NCI-H510A treated with DMSO at 0.1 percent for 48 hours (cell line): Measurements from ENCODE around the gene RTP3.

Experiments
- DNase-seq: peaks from one replicate; lab custom pipeline; 2025; lab: John Stamatoyannopoulos, UW

The RTP3 gene

DNA sequence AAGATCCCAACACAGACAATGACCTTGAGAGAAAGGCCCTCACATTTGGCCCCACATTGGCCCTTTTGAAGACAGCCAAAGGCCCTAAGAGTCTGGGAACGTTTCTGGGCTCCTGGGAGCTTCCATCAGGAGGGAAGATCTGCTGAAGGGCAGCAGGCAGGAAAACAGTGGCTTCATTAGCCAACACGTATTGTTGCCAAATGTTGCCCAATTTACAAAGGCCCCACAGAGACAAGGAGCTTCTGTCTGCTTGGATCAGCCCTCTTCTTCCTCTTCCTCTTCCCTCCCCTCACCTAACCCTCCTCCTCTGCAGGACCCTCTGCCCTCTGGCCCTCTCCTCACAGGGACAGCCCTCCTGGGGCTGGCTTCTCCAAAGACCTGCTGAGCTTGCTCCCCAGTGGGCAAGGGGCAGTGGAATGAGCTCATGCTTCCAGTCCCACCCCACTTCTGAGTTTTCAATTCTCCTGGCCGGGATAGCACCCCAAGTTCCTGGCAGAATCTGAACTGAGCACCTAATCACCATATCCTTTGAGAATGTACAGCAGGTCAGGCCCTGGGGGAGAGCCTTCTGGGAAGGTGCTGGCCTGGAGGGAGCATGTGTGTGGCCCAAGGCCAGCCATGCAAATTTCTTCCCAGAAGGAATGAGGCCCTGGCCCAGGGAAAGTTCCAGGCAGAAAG, 28.0 kb upstream of the RTP3 start:
- DNase-seq: no peak

DNA sequence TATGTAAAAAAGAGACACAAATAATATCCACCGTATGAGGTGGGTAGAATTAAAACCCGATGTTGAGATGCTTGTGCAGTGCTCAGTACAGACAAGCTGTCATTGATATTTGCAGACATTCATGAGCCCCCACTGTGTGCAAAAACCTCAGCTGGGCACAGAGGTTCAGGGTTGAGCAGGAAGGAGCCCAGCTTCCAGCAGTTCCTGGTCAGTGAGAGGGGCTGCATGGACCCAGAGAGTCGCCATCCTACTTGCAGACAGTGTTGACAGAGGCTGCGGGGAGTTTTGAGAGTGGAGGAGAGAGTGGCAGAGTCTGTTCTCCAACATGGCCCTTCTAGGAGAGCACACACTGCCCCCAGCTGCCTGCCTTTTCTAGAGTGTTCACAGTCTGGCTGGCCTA, 26.9 kb upstream of the RTP3 start:
- no peak for DNase-seq

DNA sequence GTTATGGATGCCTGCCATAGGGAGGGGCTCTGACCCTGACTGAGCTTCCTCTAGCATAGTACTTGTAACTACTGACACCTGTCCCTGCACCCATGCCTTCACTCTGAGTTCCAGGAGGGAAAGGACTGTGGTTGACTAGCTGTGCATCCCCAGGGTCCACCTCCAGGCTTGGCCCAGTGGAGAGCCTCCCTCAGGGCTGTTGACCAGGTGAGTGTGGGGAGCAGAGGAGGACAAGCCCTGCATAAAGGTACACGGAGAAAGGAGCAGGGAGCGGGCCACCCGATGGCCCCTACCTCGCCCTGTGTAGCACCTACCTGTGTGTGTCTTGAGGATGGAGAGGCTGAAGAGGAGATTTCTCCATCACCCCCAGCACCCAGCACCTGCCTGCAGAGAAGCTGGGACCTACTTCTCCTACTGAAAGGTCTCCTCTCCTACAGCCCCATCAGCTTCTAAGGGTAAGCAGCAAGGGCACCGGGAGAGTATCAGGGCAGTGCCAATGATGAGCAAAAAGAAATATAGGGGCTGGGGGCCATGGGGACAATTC, 26.3 kb upstream of the RTP3 start:
- DNase-seq: no peak

DNA sequence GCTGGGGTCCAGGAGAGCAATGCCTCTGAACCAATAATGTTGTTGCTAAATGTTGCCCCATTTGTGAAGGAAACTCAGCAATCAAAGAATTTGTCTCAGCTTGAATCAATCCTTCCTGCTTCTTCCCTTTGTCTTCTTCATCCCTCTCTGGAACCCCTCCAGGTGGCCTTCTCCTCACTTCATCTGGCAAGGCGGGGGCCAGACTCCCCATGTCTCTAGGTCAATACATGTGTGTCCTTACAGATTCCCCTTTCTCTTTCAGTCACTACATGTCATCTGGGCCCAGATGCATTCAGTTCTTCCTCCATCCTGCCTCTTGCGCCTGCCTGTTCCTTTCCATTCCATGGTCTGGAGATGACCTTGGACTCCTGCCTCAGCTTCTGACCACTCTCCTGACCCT, 25.0 kb upstream of the RTP3 start:
- DNase-seq: no peak

DNA sequence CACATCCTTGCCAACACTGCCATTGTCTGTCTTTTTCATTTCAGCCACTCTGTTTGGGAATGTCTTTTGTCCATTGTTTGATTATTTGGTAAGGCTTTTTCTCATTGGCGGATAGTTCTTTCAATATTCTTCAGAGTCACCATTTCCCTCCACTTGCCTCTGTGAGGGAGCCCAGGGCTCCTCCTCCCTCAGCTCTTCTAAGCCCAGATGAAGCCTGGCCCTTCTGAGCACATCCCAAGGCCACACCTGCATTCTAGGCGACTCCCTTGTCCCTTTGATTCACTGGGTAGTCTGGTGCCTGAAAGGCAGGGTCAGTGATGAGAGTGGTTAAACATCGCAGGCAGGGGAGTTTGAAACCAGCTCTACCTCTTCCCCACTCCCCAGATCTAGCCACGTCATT, 20.6 kb upstream of the RTP3 start:
- no peak for DNase-seq

DNA sequence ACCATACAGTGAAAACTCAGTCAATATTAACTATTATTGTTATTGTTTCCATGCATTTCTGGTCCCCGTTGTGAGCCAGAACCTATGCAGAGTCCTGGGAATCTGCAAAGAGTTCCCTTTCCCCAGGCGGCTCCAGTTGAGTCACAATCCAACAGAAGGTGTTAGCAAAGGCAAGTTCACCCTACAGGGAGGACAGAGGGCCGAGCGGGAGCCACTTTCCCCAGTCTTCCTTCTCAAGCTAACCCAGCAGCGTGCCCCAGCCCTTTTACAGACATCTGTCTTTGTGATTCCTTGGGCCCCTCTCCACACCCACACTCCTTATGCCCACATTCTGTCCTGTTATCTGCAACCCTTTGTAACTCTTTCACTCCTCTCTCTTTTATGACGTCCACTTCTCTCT, 20.0 kb upstream of the RTP3 start:
- DNase-seq: no peak

DNA sequence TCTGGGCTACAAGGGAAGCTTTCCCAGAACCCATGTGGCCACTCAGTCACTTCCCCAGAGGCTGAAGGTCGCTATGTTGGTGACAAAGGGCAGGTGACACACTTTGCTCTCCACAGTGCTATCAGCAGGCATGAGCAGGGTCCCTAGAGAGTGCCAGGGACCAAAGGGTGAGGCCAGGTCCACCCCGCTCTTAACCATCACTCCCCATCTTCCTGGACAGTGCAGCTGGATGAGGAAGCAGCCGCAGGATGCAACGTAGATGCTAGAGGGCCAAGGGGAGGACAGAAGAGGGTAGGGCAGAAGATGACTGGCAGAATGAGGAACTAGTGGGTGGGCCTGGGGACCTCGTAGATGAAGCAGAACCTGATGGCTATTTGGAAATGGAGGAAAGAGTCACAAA, 19.4 kb upstream of the RTP3 start:
- DNase-seq: no peak

DNA sequence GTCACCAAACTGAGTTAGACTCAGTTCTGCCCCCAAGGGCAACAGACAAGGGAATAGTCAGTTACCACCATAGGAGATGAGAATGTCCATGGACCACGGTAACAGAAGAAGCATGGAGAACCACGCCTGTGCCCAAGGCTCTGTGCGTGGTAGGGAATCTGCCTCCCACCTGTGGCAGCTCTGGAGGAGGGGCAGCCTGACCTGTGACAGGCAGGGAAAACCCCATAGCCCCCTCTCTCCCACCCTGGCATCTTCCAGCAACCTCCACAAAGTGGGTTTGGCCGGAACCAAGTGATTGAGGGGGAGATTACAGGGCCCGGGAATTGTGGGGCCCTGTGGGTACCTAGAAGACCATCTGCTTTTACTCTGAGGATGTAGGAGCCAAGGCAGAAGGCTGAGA, 18.8 kb upstream of the RTP3 start:
- DNase-seq: no peak

DNA sequence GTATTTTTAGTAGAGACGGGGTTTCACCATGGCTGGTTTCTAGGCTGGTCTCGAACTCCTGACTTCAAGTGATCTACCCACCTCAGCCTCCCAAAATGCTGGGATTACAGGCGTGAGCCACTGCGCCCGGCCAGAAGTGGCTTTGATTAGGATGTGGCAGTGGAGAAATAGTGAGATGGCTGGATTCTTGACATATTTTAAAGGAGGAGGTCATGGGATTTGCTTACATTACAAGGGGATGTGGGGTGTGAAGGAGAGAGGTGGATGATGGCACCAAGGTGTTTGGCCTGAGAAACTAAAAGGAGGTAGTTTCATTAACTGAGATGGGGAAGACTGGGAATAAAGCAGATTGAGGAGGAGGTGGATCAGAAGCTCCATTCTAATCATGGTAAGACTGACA, 18.1 kb upstream of the RTP3 start:
- no peak for DNase-seq

DNA sequence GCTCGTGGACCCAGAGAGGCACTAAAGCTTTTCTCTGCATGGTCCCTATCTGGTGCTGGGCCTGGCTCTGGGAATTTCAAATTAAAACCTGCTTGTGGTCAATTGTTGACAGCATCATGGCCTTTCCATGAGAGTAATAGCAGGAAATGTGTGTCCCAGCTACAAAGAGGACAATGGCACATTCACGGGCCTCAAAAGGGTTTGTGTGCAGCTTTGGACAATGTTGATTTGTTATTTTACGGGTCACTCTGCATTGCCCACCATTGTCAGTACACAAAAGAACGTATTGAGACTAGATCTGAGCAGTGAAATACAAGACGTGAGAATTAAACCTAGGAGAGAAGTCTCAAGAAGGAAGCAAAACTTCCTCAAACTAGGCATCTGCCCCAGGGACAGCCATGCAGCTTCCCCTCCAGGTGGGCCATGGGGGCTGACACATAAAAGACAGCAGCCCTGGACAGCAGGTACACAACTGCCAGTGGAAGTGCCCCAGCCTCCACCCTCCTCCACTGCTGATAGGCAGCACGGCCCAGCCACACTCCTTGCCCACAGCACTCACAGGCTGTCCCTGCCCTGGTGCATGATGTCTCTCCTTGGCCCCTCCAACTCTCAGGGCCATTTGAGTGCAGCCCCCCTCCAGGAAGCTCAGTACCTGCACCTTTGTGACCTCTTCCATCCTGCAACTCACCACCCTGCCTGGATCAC, 17.1 kb upstream of the RTP3 start:
- DNase-seq: no peak

DNA sequence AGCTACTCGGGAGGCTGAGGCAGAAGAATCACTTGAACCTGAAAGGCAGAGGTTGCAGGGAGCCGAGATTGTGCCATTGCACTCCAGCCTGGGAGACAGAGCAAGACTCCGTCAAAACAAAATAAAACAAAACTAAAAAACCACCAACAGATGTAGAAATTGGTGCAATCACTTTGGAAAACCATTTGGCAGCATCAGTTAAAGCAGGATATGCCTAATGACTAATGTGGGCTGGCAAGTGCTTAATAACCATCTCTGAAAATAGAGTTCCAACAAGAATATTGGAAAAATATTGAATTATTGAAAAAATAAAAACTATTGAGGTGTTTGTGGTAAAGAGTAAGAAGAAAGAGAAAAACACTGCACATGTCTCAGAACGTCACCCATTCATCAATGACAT, 16.1 kb upstream of the RTP3 start:
- no peak for DNase-seq

DNA sequence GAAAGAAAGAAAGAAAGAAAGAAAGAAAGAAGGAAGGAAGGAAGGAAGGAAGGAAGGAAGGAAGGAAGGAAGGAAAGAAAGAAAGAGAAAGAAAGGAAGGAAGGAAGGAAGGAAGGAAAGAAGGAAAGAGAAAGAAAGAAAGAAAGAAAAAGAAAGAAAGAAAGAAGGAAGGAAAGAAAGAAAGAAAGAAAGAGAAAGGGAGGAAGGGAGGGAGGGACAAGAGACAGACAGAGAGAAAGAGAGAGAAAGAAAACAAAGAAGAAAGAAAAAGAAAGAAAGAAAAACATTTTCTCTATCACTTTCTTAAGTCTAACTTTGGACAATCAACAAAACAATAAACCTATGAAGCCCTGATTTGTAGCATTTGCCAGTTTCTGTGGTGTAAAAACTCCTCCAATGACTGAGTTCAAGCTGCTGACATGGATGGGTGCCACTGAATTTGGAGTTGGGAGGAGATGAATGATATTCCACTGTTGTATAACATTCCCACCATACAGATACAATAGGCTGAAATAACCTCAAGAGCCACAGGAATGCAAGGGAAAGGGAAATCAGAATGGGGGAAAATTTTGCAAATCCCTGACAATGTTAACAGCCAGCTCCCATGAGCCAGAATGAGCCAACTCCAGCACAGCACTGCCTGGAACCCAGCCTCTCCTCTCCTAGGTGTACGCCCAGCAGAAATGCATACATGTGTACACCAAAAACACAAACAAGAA, 15.0 kb upstream of the RTP3 start:
- DNase-seq: no peak

DNA sequence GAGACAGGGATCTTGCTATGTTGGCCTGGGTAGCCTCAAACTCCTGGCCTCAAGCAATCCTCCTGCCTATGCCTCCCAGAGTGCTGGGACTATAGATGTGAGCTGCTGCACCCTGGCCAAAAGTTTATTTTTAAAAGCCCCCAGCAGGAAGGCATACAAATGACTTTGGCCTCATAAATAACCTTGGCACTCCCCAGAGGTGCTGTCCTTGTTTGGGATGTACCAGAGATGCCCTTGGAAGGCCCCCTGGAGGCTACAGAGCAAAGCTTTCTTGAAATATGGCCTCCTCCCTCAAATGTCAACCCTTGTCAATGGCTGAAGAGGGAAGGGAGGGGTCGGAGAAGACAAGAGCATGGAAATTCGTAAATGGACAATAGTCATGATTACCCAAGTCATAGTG, 14.0 kb upstream of the RTP3 start:
- DNase-seq: no peak

DNA sequence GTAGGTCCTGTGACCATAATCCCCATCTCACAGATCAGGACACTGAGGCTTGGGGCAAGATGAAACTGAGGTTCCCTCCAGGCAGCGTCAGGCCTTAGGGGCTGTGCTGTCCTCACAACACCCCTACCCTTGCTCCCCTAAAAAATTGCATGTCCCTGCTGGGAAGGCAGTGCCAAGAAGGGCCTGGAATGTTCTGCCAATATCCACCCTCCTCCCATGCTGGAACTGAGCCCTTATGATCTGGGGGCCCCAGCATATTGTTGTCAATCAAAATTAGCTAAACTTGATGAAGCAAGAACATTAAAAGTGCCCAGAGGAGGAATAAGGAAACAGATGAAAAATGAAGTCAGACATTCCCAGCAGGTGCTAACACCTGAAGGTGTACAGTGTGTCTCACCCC, 13.4 kb upstream of the RTP3 start:
- no peak for DNase-seq

DNA sequence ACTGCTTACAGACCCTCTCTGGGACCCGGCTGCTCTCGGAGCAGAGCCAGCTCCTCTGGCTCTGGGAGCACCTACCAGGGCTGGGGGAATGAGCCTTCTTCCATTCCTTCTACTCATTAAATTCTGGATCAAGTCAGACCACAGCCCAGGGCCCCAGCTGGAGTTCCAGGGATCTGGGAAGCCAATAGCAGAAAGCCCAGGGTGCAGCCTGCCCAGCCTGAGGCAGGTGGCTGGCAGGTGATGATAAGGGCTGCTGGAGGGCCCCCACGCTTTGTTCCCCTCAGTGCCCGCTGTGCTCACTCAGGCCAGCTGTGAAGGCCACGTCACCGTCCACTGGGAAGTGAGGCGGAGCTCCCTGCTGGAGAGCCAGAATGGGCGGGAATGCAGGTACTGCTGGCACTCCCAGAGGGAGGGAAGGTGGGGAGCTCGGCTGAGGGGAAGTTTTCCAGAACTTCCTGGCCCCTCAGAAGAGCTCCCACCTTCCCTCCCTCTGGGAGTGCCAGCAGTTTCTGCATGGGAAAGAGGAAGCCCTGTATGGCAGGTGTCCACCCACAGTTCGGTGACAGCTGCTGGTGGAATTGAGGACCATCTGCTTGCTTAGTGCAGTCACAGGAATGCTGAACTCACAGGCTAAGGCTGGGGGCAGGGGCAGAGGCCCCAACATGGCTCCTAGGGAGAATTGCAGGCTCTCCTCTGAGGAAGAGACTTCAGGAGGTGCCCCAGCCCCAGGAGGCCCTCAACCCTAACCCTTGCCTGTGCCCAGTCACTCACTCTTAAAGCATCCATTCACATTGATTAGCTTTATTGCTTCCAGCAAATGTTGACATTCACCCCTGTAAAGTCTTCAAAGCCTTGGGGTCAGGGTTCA, 12.6 kb upstream of the RTP3 start:
- DNase-seq: peak; percentile 77

DNA sequence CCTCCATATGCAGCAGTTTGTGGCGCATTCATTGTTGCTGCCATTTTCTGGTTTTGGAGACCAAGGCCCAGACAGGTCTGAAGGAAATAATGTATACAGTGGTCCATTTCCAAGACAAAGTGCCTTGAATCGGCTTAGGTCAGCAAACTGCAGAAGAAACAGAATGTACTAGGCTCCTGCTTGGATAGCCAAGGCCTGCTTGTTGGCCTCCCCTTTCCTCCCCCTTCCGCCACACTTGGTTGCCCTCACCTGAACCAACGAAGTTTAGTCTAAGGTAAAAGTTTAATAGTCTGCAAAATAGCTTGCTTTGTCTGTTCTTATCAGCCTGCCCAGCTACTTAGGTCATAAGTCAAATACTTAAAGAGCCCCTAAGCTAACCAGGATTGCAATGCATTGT, 12.0 kb upstream of the RTP3 start:
- DNase-seq: no peak

DNA sequence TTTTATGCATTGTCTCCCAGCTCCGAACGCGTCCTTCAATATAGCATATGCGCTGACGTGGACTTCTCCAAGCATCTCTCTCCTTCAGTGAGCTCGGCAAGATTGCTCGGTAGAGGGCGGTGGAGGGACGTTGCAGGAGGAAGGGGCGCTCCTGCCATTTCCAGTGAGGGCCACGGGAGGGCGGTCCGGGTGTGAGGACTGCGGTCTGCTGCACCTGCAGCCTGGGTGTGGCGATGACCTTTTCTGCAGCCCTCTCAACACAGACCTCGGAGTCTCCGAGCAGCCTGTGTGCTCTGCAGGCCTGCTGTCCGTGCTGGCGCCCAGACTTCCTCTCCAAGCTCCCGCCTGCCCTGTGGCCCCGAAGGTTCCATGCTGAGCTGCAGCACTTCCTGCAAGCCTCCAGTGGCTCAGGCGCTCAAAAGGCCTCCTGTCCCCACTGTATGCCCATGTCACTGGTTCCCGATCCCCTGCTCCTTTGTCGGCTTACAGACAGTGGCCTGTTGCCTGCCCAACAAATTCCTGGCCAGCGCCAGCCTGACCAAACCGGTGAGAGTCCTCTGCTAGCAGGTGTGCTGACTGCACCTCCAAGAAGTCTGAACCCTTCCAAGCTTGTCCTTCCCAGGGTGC, 8.9 kb upstream of the RTP3 start:
- peak; percentile 70 for DNase-seq

DNA sequence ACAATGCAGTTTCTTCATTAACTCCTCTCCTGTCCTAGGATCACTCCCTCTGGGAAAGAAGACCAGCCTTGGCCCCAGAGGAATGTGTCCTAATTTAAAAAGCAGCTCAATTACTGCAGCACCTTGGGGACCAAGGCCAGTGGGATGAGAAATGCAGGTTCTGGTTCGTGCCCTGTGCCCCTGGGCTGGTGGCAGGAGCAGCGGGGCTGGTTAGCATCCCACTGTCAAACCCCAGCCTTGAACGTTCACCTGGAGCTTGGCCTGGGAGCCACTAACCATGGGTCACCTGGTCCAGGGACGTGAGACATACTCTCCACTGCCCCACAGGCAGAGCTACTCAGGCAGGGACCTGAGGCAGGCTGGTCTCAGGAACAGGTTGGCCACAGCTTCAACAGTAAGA, 8.4 kb upstream of the RTP3 start:
- DNase-seq: no peak

DNA sequence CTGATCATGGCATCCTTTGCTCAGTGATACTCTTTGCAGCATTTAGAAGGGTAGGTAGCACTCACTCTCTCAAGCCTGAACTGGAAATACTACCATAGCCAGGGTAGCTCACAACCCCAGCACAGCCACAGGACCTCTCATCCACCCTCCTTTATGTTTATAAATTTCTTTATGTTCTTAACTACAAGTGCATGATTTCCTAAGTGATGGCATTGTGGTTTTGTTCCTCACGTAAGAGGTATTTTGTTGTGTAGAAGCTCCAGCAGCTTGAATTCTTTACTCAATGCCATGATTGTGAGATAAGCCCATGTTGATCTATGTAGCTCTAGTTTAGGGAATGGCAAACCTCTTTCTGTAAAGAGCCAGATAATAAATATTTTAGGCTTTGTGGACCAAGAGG, 7.9 kb upstream of the RTP3 start:
- DNase-seq: no peak

DNA sequence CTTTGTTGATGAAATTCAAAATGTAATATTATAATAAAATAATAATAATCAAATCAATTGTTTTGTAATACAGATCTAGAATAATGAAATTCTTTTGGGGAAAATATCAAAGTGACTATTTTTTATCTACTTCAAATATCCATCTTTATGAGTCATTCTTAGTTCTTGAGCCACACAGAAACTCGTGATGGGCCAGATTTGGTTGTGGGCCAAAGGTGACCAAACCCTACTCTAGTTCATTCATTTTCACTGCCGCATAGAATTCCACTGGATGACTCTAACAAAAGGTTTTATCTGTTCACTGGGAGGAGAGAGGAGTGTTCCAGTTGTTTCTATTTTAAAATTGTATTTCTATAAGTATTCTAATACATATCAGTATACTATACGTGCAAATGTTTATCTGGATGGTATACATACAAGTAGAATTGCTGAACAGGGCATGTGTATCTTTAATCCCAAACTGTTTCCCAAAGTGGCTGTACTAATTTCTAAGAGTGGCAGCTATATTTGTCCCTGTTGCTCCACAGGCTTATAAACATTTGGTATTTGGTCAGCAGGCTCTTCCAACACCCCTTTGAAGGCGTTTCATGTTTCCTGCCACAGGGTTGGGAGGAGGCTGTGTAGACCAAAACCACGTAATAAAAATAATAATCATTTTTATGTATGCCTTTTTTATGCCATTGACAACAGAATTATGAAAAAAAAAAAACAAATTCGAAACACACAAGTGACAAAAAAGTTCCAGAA, 7.3 kb upstream of the RTP3 start:
- DNase-seq: no peak
